Uterus (tissue), 2 donors: Measurements from ENCODE around the gene USP46.

ENCODE experiments used
- CTCF ChIP-seq, 4 experiments: fragments of 200-600 bp in 2 of 4; fragments of 450-650 bp in 2 of 4; sonication (generic) in 2 of 4; IDR thresholded peaks; one replicate each; pipeline ENCODE4 v1.5.1; 2016 to 2019; ENCODE audit warnings: antibody characterized with exemption in 4 of 4, mild to moderate bottlenecking in 2 of 4, moderate library complexity in 1 of 4
- POLR2A ChIP-seq, 2 donors: fragments of 450-650 bp; IDR thresholded peaks; one replicate each; pipeline ENCODE4 v1.6.1; 2016; ENCODE audit warnings: antibody characterized with exemption in 2 of 2, mild to moderate bottlenecking in 1 of 2, moderate library complexity in 1 of 2

GRCh38 chr4:52585379-52585778 lies 73.7 kb downstream of the USP46 start:
- no peak for TF ChIP-seq CTCF (IDR thresholded peaks at IDR 0.05)
- no peak for TF ChIP-seq POLR2A (IDR thresholded peaks at IDR 0.05)
